Urinary bladder (tissue), 4 donors: Measurements from ENCODE around the gene SCUBE2. TPM values are rescaled to one million over a fixed set of nuclear protein-coding genes. Genes with fewer than 3 reads are reported as not detected.
"Not testable (repeated sequence)": the region's sequence is repeated elsewhere in the genome, so short reads cannot be mapped to it uniquely, and the experiment has no call there.

Experiments used
- DNase-seq: peaks from one replicate; pipeline ENCODE4 v3.0.0-alpha.2; 2015; ENCODE audit errors: extremely low spot score
- H3K27ac ChIP-seq: one replicate; pipeline ENCODE4 v1.5.1; 2013; ENCODE audit warnings: low read depth, mild to moderate bottlenecking, moderate library complexity
- H3K36me3 ChIP-seq: one replicate; pipeline ENCODE4 v1.6.1; 2013; ENCODE audit warnings: mild to moderate bottlenecking, moderate library complexity; ENCODE audit not compliant: insufficient read depth
- H3K4me1 ChIP-seq: one replicate; pipeline ENCODE4 v1.6.1; 2013; ENCODE audit warnings: mild to moderate bottlenecking, moderate library complexity; ENCODE audit not compliant: insufficient read depth
- H3K4me3 ChIP-seq: one replicate; pipeline ENCODE4 v1.5.1; 2013; ENCODE audit warnings: low read depth, low read length
- WGBS: extraction: QIAGEN DNeasy Blood & Tissue Kit; methylation state at CpG from one replicate; pipeline ENCODE4 v1.1.7; 2013; 5-methylcytosine and 5-hydroxymethylcytosine counted together
- polyA plus RNA-seq: library from polyadenylated mRNA; stranded (reverse); fragments of 200-250 nt; gene quantifications from one replicate; pipeline ENCODE4 v1.2.3, GENCODE V29; 2013
- total RNA-seq: library from RNA; depleted of rRNA; stranded (reverse); fragments of >200 nt; gene quantifications from one replicate; pipeline ENCODE4 v1.2.3, GENCODE V29; 2014
- donor health status: healthy with polysubstance abuse.
- donor health status: healthy.

SCUBE2 gene
- total and polyA plus RNA-seq, 2 donors = 24.5 to 121 TPM

DNA sequence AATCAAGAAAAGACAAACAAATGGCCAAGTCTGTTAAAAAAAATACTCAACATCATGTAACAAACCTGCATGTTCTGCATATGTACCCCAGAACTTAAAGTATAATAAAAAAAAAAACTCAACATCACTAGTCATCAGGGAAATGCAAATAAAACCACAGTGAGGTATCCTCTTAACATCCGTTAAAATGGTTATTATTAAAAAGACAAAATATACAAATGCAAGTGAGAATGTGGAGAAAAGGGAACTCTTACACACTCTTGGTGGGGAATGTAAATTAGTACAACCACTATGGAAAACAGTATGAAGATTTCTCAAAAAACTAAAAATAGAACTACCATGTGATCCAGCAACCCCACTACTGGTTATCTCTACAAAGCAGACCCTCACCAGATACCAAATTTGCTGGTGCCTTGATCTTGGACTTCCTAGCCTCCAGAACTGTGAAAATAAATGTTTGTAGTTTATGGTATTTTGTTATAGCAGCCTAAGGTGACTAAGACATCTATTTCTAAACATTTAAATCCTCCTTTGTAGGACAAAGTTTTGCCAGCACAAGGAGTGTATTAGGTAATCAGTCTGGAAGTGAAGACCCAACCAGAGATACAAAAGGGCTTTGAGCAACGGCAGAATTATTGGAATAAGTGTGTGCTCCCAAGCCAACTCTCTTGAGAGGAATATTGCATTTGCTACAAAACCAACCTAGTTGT is 32.4 kb upstream of the SCUBE2 start:
- H3K4me3 ChIP-seq = no peak overlapping the region
- no peaks in the 10 kb centered on the region for H3K4me1 ChIP-seq
- 81% methylated on average over 2 of the region's 2 CpGs for WGBS
- H3K36me3 ChIP-seq = no peaks in the 10 kb centered on the region
- no peak overlapping the region for H3K27ac ChIP-seq
- DNase-seq = no peak

DNA sequence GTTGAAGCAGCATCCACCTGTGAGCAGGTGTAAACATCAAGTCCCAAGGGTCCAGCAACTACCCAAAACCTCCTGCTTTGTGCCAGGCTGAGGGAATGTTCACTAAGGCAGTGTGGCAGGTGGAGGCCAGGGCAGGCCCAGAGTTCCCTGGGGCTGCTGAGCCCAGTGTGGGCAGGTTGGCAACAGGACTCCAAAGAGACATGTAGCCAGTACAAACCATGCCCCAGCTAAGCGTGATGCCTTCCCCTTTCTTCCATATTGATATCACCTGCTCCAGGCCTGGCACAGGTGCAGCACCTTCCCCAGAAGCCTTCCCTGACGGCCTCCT is 30.0 kb upstream of the SCUBE2 start:
- Histone ChIP-seq H3K4me1 (no peaks in the 10 kb centered on the region), H3K27ac (no peak overlapping the region), H3K4me3 (no peak overlapping the region), H3K36me3 (no peaks in the 10 kb centered on the region)
- 100% methylated on average over 2 of the region's 2 CpGs for WGBS
- DNase-seq = no peak

DNA sequence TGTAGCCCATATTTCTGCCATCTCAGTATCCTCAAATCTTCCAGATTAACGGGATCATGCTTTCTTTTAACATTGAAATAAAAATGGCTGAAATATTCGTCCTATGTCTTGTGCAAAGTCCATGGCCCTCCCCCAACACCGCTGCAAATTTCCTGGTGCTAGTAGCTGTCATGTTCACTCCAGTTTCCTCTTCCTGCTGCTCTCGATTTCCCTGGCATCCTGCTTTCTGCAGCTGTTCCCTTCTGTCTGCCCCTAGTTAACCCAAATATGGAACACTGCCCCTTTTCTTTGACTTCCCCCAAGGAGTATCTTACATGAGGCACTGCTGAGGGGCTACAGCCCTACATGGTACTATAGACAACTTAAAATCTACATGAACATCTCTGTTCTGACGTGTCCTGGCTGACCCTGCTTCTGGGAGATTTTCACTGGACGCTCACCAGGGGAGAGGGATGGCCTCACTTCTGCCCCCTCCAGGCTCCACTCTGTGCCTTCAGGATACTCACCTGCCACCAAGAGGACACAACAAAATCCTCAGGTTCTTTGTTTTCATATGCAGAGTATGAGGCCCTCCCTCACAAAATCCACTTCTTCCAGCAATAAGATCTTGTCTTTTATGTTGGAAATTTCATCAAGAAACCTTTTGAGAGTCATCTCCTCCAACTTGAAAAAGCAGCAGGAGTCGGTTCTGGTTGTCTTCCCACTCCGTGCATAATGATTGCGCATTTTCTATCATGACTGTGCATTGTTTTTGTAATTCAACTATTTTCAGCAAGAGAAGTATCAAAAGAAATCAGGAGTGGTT is 29.5 kb upstream of the SCUBE2 start:
- H3K36me3 ChIP-seq = no peaks in the 10 kb centered on the region
- no peak for DNase-seq
- H3K27ac ChIP-seq = no peak overlapping the region
- 61% methylated on average over 9 of the region's 9 CpGs for WGBS
- H3K4me1 ChIP-seq = no peaks in the 10 kb centered on the region
- no peak overlapping the region for H3K4me3 ChIP-seq

DNA sequence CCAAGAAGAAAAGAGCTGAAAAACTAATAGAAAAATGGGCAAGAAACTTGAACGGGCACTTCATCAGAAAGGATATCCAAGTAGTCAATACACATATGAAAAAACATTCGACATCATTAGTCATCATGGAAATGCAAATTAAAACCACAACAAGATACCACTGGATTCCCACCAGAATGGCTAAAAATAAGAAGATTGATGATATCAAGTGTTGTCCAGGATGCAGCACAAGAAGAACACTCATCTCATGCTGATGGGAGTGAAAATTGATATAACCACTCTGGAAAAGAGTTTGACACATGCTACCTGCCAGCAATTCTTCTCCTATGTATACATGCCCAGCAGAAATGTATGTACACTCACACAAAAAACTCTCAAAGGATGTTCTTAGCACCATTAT is 26.9 kb upstream of the SCUBE2 start:
- WGBS = 96% methylated on average over 2 of the region's 2 CpGs
- Histone ChIP-seq H3K4me3 (no peak overlapping the region), H3K4me1 (no peaks in the 10 kb centered on the region), H3K27ac (no peak overlapping the region), H3K36me3 (no peaks in the 10 kb centered on the region)
- no peak for DNase-seq

DNA sequence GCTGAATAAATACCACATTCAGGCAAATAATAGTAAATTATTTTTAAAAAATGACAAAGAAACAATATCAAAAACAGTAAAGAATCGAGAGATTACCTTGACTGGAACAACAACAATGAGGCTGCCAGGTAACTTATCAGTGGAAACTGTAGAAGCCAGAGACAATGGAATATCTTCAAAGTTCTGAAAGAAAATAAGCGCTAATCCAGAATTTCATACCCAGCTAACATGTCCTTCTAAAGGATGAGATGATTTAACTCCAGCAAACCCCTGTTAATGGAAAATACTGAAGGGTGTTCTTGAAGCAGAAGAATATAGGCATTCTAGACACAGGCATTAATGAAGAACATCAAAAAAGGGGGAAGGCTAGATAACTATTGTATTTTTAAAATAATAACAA is 20.7 kb upstream of the SCUBE2 start:
- no peak for DNase-seq
- Histone ChIP-seq H3K27ac (no peak overlapping the region), H3K4me3 (no peak overlapping the region), H3K36me3 (no peaks in the 10 kb centered on the region), H3K4me1 (no peaks in the 10 kb centered on the region)
- 97% methylated on average over 2 of the region's 2 CpGs for WGBS

DNA sequence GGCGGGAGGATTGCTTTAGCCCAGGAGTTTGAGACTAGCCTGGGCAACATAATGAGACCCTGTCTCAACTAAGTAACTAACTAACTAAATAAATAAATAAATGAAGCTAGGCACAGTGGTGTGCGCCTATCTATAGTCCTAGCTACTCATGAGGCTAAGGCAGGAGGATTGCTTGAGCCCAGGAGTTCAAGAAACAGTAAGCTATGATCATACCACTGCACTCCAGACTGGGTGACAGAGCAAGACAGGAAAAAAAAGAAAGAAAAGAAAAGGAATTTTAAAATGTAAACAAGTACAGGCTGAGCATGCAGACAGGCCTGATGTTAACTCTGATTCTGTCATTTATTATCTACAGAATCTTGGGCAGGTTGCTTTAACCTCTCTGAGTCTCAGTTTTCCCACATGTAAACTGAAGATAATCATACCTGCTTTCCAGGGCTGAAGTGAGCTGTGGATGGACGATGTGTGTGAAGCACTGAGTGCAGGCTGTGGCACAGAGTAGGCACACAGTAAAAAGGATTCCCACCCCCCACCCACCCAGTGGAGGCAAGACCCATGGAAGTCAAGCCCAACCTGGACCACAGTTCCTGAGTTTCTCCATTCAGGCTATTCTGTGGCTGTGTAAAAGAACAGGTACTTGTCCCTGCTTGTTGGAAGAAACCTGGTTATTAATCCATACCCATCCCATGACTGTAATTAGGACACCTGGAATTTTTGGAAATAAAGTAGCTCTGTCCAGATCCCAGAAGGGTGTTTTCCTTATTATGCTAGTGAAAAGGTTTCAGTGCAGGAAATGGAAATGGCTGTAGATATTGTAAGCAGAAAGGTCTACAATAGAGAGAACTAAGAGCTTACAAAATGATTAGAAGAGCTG is 18.7 kb upstream of the SCUBE2 start:
- no peak for DNase-seq
- H3K4me3 ChIP-seq = no peak overlapping the region
- H3K36me3 ChIP-seq = no peaks in the 10 kb centered on the region
- no peaks in the 10 kb centered on the region for H3K4me1 ChIP-seq
- 81% methylated on average over 3 of the region's 3 CpGs for WGBS
- H3K27ac ChIP-seq = no peak overlapping the region

DNA sequence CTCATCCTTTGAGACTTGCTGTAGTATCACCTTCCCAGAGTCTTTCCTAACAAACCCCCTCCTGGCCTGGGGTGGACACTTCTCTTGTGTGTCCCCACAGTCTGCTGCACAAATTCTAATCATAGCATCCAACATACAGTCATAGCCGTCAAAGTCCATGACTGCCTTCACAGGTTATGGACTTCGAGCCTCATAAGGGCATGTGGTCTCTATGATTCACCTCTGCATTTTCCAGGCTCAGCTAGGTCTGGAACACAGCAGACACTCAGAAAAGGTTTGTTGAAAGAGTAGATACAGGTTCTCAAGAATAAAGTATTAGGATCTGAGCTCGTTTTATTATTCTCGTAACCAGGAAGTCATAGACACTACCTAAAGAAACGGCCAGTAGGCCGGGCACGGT is 13.2 kb upstream of the SCUBE2 start:
- no peaks in the 10 kb centered on the region for H3K36me3 ChIP-seq
- no peaks in the 10 kb centered on the region for H3K4me1 ChIP-seq
- no peak for DNase-seq
- WGBS = 91% methylated on average over 7 of the region's 7 CpGs
- no peak overlapping the region for H3K4me3 ChIP-seq
- H3K27ac ChIP-seq = no peak overlapping the region

DNA sequence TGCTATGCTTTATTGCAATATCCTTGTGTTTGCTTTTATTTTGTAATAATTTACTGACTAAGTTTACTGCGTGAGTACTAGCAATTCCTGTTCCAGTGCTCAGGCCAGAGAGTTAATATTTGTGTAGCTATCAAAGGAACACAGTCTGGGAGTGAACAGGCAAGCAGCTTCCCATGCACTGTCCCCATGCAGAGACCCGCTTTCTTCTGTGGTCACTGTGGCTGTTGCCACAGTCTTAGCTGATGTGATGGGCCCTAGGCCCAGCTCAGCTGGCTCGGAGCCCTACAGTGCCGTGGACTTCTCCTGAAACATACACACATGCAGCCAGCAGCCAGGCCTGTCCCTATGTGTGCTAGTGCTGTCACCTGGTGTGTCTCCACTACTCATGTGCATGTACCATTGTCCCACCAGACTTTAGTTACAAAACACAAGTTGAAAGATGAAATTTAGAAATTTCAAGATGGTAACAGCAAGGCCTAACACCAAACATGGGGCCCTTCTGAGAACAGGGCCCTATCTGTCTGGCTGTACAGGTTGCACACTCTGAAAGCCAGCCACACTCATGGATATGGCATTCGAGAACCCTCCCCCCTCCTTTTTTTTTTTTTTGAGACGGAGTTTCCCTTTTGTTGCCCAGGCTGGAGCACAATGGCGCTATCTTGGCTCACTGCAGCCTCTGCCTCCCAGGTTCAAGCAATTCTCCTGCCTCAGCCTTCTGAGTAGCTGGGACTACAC is 12.3 kb upstream of the SCUBE2 start:
- no peaks in the 10 kb centered on the region for H3K4me1 ChIP-seq
- 92% methylated on average over 7 of the region's 7 CpGs for WGBS
- no peak for DNase-seq
- H3K36me3 ChIP-seq = no peaks in the 10 kb centered on the region
- no peak overlapping the region for H3K27ac ChIP-seq
- no peak overlapping the region for H3K4me3 ChIP-seq

DNA sequence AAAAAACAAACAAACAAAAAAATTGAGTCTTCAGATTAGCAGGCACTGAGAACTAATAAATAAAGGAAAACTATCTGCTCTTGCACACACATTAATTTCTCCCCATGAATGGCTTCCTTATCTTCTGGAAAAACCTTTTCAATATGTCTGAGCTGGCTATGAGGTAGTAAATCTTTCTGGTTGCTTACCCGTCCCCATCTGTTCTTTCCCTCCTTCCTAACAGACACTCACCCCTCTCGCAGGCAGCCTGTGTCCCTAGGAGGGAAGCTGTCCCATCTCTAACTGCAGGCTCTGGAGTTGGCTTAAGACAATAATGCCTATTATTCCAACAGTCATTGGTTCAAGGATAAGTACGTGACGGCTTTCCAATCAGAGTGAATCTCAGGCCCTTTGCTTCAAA is 8.2 kb upstream of the SCUBE2 start:
- no peak for DNase-seq
- 90% methylated on average over 4 of the region's 4 CpGs for WGBS
- H3K27ac ChIP-seq = no peak overlapping the region
- no peaks in the 10 kb centered on the region for H3K36me3 ChIP-seq
- H3K4me3 ChIP-seq = no peak overlapping the region
- no peaks in the 10 kb centered on the region for H3K4me1 ChIP-seq

DNA sequence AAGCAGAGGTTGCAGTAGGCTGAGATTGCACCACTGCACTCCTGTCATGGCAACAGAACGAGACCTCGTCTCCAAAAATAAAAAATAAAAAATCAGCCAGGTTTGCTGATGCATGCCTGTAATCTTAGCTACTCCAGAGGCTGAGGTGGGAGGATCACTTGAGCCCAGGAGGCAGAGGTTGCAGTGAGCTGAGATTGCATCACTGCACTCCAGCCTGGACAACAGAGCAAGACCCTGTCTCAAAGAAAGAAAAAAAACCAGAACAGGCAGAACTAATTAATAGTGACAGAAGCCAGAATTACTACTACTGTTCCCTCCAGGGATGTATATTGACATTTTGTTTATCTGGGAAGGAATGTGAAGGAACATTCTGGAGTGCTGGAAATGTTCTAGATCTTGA is 7.1 kb upstream of the SCUBE2 start:
- not testable (repeated sequence) for DNase-seq, H3K27ac ChIP-seq, H3K4me3 ChIP-seq, H3K4me1 ChIP-seq, H3K36me3 ChIP-seq
- 93% methylated on average over 2 of the region's 2 CpGs for WGBS

DNA sequence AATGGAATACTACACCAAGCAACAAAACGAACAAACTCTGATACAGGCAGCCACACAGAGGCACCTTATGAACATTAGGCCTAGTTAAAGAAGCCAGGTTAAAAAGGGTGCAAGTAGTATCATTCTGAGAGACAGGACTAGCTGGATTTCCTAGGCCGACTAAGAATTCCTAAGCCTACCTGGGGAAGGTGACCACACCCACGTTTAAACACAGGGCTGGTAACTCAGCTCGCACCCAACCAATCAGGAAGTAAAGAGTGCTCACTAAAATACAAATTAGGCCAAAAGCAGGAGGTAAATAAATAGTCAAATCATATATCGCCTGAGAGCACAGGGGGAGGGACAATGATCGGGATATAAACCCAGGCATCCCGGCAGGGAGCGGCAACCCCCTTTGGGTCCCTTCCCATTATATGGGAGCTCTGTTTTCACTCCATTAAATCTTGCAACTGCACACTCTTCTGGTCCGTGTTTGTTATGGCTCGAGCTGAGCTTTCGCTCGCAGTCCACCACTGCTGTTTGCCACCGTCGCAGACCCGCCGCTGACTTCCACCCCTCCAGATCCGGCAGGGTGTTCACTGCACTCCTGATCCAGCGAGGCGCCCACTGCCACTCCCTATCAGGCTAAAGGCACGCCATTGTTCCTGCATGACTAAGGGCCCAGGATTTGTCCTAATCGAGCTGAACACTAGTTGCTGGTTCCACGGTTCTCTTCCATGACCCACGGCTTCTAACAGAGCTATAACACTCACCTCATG is 6.0 kb upstream of the SCUBE2 start:
- not testable (repeated sequence) for H3K27ac ChIP-seq, H3K4me1 ChIP-seq, DNase-seq, H3K4me3 ChIP-seq, H3K36me3 ChIP-seq
- 90% methylated on average over 23 of the region's 23 CpGs for WGBS

DNA sequence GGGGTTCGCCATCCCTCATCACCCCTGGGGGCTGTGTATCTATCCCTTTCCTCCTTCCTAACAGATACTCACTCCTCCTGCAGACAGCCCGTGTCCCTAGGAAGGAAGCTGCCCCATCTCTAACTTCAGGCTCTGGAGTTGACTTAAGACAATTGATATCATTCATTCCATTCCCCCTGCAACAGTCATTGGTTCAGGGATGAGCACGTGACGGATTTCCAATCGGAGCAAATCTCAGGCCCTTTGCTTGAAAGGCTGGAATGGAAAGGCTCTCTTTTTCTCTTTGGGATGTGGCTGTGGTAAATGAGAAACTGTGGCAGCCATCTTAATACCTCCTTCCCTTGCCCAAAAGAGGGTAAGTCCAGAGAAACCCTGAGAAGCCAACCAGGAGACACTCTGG is 5.0 kb upstream of the SCUBE2 start:
- no peak overlapping the region for H3K4me3 ChIP-seq
- H3K4me1 ChIP-seq = no peaks in the 10 kb centered on the region
- no peaks in the 10 kb centered on the region for H3K36me3 ChIP-seq
- no peak overlapping the region for H3K27ac ChIP-seq
- DNase-seq = no peak
- WGBS = 93% methylated on average over 5 of the region's 5 CpGs

DNA sequence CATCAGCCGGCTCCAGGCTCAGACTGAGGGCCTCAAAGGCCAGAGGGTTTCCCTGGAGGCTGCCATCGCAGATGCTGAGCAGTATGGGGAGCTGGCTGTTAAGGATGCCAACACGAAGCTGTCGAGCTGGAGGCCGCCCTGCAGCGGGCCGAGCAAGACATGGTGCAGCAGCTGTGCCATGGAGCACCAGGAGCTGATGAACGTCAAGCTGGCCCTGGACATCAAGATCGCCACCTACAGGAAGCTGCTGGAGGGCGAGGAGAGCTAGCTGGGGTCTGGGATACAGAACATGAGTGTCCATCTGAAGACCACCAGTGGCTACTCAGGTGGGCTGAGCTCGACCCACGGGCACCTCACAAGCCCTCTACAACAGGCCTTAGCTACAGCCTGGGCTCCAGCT is 4.0 kb upstream of the SCUBE2 start:
- DNase-seq = no peak

More for the DNA sequence above, 4.0 kb upstream of the SCUBE2 start:
- Histone ChIP-seq H3K4me3 (no peak overlapping the region), H3K36me3 (no peaks in the 10 kb centered on the region), H3K27ac (no peak overlapping the region), H3K4me1 (no peaks in the 10 kb centered on the region)
- 91% methylated on average over 12 of the region's 12 CpGs for WGBS
